NK-92 (cell line): ENCODE data around the gene SYNE2.
"Not testable (repeated sequence)": the region's sequence is repeated elsewhere in the genome, so short reads cannot be mapped to it uniquely, and the experiment has no call there.

Source experiments
- DNase-seq: peaks from one replicate; lab custom pipeline; 2025; ENCODE audit not compliant: unreplicated experiment; lab: John Stamatoyannopoulos, UW

SYNE2 gene

DNA sequence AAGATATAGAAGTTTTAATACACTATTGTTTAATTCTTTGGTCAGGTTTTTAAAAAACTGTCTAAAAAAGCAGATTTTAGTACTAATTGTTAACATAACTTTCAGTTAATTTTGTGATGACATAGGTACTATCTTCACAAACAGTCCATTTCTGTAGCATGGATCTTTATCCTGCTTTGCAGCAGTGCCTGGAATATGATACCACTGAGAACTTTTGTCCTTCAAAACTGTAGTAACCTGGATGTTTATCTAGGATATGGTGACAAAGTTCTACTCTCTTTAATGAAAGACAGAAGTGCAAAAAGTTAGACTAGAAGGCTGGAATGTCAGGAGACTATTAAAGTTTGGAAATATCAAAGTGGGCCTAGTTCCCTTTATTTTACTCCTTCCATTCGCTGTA is 159.9 kb downstream of the SYNE2 start:
- no peak for DNase-seq

DNA sequence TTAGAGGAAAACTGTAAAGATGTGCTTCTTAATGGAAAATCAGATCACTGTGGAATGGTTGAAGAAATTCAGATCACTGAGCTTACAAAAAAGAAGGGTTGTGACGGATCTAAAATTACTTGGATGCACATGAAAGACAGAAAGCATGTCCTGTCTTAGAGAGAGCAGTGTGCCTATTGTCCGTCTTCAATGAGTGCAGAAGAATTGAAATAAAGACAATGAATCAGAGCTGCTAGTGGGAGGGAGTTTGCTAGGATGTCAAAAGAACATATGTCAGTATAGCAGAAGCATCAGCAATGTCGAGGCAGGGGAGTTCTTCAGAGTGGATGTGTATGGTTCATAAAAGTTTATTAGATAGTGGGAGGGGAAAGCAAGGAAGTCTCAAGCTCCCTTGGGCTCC is 172.7 kb downstream of the SYNE2 start:
- no peak for DNase-seq

DNA sequence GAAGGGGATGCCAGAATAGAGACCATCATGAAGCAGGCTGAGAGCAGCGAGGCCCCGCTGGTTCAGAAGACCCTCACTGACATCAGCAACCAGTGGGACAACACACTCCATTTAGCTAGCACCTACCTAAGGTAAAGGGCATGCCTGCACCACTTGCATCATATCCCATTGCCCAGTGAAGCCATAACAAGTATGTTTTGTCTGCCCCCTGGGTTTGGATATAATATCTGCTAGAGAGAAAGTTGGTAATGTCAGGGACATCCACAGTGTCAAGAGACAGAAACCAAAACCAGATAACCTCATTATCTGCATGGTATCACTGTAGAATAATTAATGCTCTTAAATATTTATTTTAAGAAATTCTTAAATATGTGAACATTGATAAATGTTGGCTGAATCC is 173.8 kb downstream of the SYNE2 start:
- no peak for DNase-seq

DNA sequence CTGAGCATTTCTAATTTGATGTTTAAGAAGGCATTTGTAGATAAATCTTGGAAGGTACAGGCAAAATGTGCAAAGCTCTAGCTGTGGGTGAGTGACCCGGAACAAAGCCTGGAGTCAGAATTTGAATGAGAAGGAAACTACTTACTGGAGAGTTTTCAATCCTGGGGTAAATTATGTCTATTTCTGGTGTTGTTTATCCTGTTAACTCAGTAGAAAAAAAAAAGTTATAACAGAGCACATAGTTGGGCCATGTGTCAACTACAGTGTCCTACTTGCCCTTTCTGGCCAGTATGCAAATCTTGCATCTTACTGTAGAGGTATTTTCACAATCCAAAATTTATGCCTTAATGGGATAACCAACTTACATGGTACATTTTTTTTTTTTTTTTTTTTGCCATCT is 182.3 kb downstream of the SYNE2 start:
- DNase-seq: no peak

DNA sequence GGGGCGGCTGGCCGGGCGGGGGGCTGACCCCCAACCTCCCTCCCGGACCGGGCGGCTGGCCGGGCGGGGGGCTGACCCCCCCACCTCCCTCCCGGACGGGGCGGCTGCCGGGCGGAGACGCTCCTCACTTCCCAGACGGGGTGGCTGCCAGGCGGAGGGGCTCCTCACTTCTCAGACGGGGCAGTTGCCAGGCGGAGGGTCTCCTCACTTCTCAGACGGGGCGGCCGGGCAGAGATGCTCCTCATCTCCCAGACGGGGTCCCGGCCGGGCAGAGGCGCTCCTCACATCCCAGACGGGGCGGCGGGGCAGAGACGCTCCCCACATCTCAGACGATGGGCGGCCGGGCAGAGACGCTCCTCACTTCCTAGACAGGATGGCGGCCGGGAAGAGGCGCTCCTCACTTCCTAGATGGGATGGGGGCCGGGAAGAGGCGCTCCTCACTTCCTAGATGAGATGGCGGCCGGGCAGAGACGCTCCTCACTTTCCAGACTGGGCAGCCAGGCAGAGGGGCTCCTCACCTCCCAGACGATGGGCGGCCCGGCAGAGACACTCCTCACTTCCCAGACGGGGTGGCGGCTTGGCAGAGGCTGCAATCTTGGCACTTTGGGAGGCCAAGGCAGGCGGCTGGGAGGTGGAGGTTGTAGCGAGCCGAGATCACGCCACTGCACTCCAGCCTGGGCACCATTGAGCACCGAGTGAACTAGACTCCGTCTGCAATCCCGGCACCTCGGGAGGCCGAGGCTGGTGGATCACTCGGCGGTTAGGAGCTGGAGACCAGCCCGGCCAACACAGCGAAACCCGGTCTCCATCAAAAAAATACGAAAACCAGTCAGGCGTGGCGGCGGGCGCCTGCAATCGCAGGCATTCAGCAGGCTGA is 185.3 kb downstream of the SYNE2 start:
- DNase-seq: not testable (repeated sequence)

DNA sequence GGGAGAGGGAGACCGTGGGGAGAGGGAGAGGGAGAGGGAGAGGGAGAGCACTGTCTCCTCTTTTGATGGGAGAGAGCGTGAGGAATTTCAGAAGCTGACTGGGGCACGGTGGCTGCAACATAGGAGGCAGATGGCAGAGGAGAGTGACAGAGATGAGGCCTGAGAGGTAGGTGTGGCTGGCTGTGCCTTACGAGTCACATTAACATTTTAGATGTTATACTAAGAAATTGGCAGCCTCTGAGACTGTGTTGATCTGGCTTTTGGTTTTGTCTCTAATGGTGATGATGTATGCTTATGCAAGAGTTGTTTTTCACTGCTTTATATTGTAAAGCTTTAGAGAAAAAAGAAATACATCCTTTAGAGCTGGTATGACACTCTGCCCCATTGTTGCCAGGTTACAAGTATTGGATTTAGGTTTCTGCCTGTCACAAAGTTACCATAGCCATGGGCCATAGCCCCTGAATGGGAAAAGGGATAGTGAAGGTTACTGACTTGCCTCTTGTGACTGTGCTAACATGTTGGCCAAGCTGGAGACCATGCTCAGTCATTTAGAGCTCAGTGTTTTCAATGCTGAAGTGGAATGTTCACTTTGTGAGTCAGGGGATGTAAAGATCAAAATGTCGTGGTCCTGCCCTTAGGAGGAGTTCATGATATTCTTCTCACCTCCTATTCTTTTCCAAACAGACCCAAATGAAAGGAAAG is 186.2 kb downstream of the SYNE2 start:
- DNase-seq: no peak

DNA sequence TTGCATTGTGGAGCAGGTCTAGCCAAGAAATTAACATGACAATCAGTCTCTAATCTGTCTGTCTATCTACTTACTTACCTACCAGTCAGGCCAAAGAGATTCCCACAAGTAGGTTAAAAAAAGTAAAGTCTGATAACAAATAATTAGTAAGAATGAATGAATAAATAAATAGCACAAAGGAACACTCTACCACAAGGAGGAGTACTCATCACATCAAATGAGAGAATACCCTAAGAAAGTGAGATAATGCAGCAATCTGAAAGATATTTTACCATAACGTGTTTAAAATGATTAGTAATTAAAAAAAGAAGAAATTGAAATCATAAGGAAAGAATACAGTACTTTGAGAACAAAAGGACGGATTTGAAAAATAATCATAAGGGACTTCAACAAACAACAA is 187.2 kb downstream of the SYNE2 start:
- no peak for DNase-seq

DNA sequence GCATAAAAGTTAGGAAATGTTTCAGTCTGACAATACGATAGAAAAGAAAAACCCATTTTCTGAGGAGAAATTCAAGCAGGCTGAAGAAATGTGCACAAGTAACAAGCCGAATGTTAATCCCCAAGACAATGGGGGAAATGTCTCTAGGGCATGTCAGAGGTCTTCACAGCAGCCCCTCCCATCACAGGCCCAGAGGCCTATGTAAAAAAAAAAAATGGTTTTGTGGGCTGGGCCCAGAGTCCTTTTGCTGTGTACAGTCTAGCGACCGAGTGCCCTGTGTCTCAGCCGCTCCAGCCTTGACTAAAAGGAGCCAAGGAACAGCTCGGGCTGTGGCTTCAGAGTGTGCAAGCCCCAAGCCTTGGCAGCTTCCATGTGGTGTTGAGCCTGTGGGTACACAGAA is 190.5 kb downstream of the SYNE2 start:
- not testable (repeated sequence) for DNase-seq

DNA sequence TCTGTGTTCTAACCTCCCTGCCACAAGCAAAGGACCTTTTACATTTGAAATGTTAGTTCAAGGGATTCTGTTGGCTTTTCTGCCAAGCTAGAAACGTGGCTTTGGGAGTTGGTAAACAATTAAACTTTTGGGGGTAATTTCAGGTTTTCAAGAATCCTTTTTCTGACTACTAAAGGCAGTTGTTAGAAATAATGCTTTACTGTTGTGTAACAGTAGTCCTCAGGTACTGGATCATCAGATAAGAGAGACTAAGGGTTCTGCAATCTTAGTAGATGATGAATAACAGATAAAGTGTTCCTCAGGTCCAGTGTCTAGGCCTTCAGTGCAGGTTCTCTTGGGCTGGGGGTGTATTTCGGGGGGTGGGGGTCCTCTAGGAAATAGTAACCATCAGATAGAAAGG is 192.3 kb downstream of the SYNE2 start:
- DNase-seq: no peak

DNA sequence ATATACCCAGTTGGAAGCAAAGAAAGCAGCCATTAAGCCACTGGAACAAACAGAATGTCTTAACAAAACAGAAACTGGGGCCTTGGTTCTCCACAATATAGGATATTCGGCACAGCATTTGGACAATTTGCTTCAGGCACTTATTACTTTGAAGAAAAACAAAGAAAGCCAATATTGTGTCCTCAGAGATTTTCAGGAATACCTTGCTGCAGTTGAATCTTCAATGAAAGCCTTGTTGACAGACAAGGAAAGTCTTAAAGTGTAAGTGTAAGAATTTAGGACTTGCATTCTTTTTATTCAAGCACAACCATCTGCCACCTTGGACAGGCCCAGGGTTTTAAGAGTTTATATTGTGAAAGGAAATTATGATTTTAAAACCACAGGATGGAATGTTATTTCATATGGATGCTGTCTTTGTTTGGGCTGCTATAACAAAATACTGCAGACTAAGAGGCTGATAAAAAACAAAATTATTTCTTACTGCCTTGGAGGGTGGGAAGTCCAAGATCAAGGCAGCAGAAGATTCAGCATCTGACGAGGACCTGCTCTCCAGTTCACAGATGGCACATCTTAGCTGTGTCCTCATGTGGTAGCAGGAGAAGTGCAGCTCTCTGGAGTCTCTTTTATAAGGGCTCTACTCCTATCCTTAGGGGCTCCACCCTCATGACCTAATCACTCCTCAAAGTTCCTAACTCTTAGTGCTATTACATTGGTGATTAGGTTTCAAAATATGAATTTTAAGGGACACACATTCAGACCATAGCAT is 197.0 kb downstream of the SYNE2 start:
- DNase-seq: no peak

DNA sequence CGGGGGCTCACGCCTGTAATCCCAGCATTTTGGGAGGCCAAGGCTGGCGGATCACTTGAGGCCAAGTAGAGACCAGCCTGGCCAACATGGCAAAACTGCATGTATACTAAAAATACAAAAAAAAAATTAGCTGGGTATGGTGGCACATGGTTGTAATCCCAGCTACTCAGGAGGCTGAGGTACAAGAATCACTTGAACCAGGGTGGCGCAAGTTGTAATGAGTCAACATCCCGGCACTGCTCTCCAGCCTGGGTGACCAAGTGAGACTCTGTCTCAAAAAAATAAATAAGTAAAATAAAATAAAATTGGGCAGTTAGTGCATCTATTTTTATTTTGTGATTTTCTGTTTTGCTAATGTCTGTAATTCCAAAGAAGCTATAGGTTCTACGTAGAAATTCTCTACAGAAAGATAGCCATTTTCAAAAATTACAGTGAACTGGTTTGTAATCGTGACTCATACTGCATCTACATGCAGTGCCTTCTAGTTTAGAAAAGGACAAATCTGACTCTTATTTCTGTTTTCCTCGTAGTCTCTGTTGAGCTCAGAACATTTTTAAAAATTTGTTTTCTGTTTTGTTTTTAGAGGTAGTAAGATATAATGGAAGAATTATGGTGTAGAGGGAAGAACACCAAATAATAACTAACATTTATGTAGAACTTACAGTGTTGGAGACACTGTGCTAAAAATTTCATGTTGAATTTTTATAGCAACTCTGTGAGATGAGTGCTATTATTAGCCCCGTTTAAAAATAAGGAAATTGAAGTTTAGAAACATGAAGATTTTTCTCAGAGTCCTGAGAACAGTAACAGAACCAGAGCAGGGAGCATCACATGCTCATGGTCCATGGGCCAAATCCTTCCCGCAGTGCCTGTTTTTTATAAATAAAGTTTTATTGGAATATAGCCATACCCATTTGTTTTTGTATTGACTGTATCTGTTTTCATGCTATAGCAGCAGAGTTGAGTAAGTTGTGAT is 201.2 kb downstream of the SYNE2 start:
- DNase-seq: no peak

DNA sequence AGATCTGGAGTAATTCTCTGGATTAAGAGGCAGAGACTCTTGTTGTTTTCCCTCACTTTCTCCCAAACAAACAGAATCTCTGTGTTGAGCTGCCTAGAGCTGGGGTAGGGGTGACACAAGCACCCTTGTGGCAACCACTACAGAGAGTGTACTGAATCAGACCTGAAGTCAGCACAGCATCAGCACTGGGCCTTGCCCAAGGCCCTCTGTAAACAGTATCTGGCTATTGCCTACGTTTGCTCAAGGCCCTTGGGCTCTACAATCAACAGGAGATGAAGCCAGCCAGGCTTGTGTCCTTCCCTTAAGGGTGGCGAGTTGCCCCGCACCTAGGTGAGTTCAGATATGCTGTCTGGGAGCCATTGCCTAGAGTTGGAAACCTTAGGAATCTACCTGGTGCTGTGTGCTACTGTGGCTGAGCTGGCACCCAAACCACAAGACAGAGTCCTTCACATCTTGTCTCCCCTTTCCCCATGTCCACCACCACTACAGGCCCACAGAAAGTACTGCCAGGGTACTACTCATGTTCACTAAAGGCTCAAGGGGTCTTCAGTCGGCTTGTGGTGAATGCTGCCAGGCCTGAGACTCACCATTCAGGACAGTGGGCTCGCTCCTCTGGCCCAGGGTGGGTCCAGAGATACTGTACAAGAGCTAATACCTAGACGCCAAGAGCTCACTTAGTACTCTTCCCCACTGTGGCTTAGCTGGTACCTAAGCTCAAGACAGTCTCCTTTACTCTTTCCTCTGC is 206.8 kb downstream of the SYNE2 start:
- no peak for DNase-seq

DNA sequence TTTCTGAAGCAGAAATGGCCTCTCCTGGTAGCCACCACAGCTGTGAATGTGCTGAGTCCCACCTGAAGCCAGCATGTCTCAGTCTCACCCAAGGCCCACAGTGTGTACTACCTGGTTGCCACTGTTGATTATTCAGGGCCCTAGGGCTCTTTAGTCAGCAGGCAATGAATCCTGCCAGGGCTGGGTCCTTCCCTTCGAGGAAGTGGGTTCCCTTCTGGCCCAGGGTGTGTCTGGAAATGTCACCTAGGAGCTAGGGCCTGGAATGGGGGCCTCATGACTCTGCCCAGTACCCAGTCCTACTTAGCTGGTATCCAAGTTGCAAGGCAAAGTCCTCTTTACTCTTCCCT is 207.4 kb downstream of the SYNE2 start:
- DNase-seq: no peak

DNA sequence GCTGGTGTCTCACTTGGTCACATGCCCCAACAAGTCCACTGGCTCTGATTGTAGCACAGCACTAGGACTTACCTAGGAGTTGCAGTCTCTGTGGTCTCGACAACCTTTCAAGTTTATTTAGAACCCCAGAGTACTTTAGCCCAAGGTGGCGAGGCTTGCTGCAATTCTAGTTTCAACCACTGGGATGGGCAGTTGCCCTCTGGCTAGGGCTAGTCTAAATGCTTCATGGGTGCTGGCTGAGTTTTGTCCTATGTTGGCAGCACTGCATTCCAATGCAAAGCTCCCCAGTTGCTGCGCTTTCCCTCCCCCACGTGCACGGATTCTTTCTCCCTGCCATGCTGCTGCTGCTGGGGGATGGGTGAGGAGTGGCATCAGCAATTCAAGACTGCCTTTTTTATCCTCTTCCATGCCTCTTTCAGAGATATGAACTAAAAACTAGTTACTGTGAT is 207.9 kb downstream of the SYNE2 start:
- no peak for DNase-seq

DNA sequence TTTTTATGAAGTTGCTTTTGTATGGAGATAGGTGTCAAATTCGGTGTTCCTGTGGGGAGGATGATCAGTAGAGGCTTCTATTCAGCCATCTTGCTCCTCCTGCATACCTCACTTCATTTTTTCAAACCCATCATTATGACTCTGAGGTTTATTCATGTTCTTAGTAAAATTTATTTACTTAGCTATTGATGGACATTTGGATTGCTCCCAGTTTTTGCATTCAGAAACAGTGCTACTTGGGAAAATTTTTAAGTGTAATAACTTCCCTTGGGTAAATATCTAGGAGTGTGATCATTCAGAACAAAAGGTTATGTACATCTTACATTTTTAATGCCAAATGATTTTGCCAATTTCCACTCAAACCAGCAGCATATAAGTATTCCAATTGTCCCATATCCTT is 208.3 kb downstream of the SYNE2 start:
- no peak for DNase-seq

DNA sequence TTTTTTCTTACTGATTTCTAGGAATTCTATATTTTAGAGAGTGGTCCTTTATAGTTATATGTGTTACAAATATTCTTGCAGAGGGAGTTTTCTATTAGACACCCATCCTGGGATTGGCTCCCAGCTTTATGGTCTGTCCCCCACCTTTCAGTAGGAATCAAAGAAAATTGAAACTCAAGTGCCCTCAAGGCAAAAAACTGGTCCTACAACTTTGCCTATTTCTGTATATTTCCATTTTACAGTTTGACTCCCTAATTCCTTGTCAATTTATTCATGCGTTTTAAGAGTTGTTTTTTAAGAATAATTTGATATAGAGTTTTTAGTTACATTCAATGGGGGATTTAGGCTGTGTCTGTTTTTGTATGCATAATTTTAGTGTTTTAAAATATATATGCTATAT is 208.9 kb downstream of the SYNE2 start:
- no peak for DNase-seq

DNA sequence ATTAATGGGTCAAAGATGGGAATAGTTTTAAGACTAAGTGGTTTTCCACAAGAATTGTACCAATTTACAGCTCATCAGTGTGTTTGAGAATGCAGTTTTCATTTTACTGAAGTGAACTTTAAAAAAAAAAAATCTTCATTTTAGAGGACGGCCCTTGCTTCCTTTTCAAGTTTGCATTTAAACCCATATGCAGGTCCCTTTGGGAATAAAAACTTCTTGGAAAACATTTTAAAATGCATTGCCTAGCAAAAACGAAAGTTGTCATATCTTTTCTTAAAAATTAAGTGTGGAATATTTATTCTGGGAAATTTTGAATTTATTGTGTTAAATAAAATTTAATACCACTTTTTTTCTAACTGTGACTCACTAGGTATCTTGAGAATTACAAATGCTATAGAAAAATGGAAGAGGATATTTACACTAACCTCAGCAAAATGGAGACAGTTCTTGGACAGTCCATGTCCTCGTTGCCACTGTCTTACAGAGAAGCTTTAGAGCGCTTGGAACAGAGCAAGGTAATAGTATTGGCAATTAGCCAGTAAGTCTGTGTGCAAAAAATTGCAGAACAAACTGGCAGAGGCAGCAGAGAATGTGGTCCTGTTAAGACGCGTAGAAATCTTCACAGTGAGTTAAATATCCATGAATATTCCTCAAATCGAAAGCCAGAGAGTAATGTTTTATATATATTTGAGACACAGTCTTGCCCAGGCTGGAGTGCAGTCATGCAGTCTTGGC is 209.7 kb downstream of the SYNE2 start:
- DNase-seq: no peak

DNA sequence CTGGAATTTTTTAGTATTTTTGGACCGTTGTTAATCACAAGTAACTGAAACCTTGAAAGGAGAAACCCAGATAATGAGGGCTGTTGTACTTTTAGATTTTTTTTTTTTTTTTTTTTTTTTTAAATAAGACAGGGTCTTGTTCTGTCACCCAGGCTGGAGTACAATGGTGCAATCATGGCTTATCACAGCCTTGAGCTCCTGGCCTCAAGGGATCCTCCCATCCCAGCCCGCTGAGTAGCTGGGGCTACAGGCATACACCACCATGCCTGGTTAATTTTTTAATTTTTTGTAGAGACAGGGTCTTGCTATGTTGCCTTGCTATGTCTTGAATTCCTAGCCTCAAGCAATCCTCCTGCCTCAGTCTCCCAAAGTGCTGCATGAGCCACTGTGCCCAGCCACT is 211.6 kb downstream of the SYNE2 start:
- DNase-seq: no peak

DNA sequence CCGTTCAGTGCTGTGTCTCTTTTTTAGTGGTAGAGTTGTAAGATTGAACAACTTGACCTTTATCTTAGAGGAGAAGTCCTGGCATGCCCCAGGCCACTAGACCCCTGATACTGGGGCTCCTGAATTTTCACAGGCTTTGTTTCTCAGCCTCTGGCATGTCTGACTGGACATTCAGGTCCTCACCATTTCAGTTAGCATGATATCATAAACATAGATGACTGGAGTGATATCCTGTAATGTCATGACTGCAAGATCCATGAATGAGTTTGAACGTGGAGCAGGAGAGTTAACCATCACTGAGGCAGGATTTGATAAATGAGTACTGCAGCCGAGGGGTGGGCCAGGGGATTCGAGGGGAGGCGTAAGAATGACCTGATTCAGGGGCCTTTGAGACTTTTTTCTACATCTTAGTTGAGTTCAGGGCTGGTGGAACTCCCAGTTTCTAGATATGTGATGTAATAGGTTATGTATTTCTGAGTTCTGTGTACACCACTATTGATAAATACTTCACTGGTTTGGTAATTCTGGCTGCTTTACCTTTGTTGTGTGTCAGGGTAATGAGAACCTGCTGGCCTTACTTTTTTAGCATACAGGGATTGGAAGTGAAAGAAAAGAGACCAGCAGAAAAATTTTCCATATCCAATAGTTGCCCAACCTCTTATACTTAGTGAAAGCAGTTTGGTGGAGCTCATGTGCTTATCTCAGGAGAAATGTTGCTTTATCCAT is 217.0 kb downstream of the SYNE2 start:
- no peak for DNase-seq
